Stimulated activated CD8-positive, alpha-beta memory T cell treated with anti-CD3 and anti-CD28 coated beads, Interleukin-12 subunit alpha, Interleukin-12 subunit beta, amount 100 ng/mL, for 24 hours (primary cell): ENCODE data around the gene MFAP1.

Experiments
- DNase-seq: peaks from one replicate; pipeline ENCODE4 v3.0.0-alpha.2; 2020; ENCODE audit errors: extremely low read depth

Gene MFAP1

DNA sequence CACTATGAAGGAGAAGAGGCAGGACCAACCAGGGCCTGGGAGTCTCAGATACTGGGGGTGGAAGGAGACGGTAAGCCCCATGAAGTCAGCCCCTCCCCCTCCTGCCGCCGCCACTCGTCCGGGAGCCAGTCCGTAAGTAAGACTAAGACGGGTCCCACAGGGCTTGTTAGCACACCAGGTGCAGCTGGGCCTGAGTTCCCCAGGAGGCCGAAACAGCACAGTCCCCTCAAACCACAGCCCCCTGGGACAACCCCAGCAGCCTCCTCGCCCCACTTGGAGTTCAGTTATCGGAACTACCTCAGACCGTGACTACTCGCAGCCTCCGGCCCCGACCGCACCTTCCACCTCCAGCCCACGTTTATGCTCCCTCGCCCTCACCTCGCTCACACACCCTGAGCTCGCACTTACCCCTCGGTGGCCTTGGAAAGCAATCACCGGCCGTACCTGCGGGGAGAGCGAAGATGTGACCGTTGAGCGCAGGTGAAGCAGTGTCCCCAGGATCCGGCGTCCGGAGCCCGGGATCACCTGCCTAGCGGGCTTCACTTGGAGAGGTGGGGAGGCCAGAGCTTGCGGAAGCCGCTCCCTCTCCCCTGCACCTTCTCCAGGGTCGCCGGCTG is 48.3 kb downstream of the MFAP1 start:
- no peak for DNase-seq

DNA sequence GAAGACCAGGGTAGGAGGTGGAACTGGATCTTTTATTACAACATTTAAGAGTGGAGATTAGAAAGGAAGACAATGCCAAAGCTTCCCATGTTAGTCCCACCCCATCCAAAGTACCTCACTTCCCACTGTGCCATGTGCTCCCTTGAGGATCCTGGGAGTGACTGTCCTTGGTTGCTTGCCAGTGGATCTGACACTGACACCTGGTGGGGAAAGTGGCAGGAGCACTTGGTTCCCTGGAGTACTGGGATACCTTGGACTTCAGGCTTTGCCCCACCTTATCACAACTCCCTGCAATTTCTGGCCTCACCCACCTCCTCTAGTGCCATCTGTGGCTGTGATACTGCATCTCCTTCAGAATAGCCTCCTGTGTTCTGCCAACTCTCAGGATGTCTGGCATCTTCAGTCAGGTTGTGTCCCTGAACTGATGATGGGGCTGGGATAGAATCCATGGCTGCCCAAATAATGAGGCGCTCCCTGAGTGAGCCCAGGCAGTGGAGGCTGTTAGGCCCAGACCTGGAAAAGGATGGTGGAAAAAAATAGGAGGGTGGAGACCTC is 49.0 kb downstream of the MFAP1 start:
- DNase-seq, result no peak

DNA sequence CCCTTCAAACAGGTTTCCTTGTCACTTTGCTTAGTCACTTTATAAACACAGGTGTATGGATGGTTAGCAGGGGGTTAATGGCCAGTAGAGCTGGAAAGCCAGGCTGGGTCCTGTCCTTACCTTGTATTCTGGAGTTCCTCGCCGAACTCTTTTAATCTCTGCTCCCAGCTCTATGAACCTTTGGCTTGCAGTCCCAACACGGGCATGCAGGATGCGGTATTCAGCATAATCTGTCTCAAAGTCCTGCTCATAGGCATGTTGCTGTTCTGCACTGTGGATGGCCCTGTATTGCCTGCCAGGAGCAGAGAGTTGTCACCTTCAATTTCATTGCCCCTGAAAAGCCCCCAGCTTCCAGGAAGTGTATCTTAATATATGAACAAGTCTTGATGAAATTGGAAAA is 50.4 kb downstream of the MFAP1 start:
- DNase-seq, result no peak

DNA sequence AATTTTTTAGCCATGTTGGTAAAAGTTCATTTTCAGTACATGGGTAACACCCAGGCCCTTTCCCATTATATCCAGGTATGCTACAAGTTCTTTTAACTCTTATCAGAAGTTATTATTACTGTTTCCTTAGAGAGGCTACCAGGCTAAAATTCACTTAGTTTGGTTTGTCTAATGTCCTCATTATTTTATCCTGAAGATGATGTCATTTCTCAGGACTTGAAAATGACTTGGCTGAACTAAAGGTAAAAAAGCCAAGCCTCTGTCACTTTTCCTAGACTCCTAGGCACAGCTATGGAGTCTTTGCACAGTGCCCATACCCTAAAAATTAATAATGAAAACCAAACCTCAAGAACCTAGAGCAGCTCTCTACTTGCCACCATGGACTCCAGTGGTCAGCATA is 51.9 kb downstream of the MFAP1 start:
- DNase-seq, result no peak

DNA sequence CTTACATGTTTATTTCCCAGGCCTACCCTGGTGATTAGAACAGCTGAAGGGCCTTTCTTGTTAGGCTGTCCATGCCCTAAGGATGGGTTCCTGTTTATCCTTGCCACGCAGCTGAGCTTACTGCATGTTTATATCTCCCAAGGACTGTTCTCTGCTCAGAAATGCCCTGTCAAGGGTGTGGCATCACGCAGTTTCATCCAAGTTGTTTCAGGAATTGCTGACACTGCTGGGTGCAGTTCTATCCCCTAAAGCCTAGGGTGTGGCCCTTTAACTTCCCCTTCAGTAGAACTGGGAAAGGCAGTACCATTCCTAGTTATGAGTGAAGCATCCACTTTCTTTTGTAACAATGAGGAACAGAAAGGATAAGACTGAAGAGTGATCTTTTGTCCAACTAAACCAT is 52.7 kb downstream of the MFAP1 start:
- DNase-seq, result no peak

DNA sequence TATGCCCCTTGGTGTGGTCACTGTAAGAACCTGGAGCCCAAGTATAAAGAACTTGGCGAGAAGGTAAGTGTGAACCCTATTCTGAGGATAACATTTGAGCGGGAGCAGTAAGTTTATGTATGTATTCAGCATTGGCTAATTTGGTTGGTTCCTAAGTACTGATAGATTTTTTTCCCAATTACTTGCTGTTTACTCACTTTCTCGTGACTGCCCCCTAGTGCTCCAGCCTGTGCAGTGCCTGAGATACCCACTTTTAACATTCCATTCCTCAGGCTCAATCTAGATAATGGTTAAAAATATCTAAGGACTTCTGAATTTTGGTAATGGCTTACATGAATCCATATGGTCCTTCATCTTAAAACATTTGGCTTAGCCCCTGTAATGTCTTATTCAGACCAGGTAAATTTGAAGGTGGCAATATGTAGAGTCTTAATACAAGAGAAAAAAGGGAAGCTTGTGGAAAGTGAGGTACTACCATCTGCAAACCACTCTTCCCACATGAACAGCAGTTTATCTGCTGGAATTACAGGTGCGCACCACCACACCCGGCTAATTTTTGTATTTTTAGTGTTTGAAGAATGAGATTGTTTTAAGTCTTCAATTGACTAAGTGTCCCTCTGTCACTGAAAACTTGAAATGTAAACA is 54.8 kb downstream of the MFAP1 start:
- DNase-seq, result no peak

DNA sequence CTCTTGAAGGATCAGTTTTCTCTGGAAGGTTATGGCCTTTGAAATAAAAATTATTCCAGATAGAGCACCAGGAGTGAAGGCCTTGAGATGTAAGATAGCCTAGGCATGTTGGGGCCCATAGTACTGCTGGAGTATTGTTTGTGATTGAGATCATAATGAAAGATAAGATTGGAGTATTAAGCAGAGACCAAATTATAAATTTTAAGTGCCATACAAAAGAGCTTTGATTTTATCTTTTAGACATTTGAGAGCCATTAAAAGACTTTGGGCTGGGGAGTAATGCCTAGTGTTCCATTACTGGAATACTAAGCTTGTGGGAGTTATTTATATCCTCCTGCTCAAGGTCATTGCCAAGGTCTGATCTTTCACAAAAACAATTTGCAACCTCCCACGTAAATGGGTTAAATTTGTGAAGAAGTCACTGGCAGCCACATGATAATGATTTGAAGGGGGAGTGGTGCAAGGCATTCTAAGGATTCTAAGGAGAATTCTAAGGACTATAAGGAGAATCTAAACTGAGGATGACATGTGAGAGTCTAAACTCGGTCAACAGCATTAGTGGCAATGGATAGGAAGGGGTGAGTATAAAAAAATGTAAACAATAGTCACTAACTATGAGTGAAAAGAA is 60.6 kb downstream of the MFAP1 start:
- DNase-seq, result no peak

DNA sequence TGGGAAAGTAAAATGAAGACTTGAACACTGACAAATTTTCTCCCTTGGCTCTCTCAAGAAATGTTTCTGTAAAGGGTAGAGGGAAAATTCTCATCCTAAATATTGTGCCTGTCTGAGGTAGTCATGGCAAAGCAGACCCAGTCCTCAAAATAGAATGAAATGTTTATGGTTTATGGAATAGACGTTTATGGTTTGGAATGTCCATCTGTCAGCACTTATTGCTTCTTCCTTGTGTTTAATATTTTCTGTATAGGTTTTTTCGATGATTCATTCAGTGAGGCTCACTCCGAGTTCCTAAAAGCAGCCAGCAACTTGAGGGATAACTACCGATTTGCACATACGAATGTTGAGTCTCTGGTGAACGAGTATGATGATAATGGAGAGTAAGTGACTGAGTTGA is 61.7 kb downstream of the MFAP1 start:
- no peak for DNase-seq
